Smooth muscle cell (in vitro differentiated cells): ENCODE data around the gene IRF2BPL. TPM values are rescaled to one million over a fixed set of nuclear protein-coding genes. Genes with fewer than 3 reads are reported as not detected.
"Not testable (repeated sequence)": the region's sequence is repeated elsewhere in the genome, so short reads cannot be mapped to it uniquely, and the experiment has no call there.

ENCODE experiments used
- DNase-seq: peaks from one replicate; lab custom pipeline; 2025; ENCODE audit not compliant: unreplicated experiment; lab: John Stamatoyannopoulos, UW
- H2AFZ ChIP-seq: fragments of 200-600 bp; sonication (generic); 2 replicates; pipeline ENCODE4 v1.6.0; 2016; ENCODE audit warnings: antibody characterized with exemption, low read depth, mild to moderate bottlenecking
- H3F3A ChIP-seq: fragments of 200-600 bp; sonication (generic); 2 replicates; pipeline ENCODE4 v1.6.0; 2017; ENCODE audit warnings: antibody characterized with exemption, low read depth
- H3K27ac ChIP-seq: fragments of 200-600 bp; sonication (generic); 2 replicates; pipeline ENCODE4 v1.5.1; 2016; ENCODE audit warnings: low read depth, mild to moderate bottlenecking
- H3K27me3 ChIP-seq: fragments of 200-600 bp; sonication (generic); 2 replicates; pipeline ENCODE4 v1.6.1; 2016; ENCODE audit warnings: low read depth, mild to moderate bottlenecking
- H3K36me3 ChIP-seq: fragments of 200-600 bp; sonication (generic); 2 replicates; pipeline ENCODE4 v1.5.1; 2016; ENCODE audit warnings: low read depth
- H3K4me1 ChIP-seq: fragments of 200-600 bp; sonication (generic); 2 replicates; pipeline ENCODE4 v1.5.1; 2016; ENCODE audit warnings: low read depth
- H3K4me2 ChIP-seq: fragments of 200-600 bp; sonication (generic); 2 replicates; pipeline ENCODE4 v1.6.0; 2016; ENCODE audit warnings: mild to moderate bottlenecking
- H3K4me3 ChIP-seq: fragments of 200-600 bp; sonication (generic); 2 replicates; pipeline ENCODE4 v1.5.1; 2016; ENCODE audit warnings: mild to moderate bottlenecking
- H3K79me2 ChIP-seq: fragments of 200-600 bp; sonication (generic); 2 replicates; pipeline ENCODE4 v1.6.0; 2016; ENCODE audit warnings: low read depth, mild to moderate bottlenecking
- H3K9ac ChIP-seq: fragments of 200-600 bp; sonication (generic); 2 replicates; pipeline ENCODE4 v1.6.0; 2016; ENCODE audit warnings: low read depth
- H3K9me3 ChIP-seq: fragments of 200-600 bp; sonication (generic); replicated peaks from 2 replicates; pipeline ENCODE4 v1.5.1; 2016; ENCODE audit warnings: low read depth
- H4K20me1 ChIP-seq: fragments of 200-600 bp; sonication (generic); 2 replicates; pipeline ENCODE4 v1.6.0; 2016; ENCODE audit warnings: low read depth
- WGBS: methylation state at CpG from one replicate; pipeline ENCODE4 v1.1.7; 2016; ENCODE audit warnings: low lambda C conversion rate; 5-methylcytosine and 5-hydroxymethylcytosine counted together
- polyA plus RNA-seq: library from polyadenylated mRNA; unstranded; fragments of >200 nt; fragmentation: Nextera tagmentation; extraction: Ambion mirVana; gene quantifications from 2 replicates; pipeline ENCODE4 v1.2.1, GENCODE V29; 2016
- total RNA-seq: library from RNA; depleted of rRNA; stranded (reverse); fragments of >200 nt; gene quantifications from 2 replicates; pipeline ENCODE4 v1.2.3, GENCODE V29; 2014
- TF ChIP-seq, protein P1 (sequence below): fragments of 200-600 bp; sonication (generic); IDR thresholded peaks from 2 replicates; pipeline ENCODE4 v1.5.1; 2017; ENCODE audit warnings: borderline replicate concordance, mild to moderate bottlenecking, antibody characterized with exemption; ENCODE audit not compliant: insufficient read depth, poor library complexity, severe bottlenecking

IRF2BPL gene
- total and polyA plus RNA-seq, 2 experiments from 2014 or later, result 33.9 to 66.3 TPM

DNA sequence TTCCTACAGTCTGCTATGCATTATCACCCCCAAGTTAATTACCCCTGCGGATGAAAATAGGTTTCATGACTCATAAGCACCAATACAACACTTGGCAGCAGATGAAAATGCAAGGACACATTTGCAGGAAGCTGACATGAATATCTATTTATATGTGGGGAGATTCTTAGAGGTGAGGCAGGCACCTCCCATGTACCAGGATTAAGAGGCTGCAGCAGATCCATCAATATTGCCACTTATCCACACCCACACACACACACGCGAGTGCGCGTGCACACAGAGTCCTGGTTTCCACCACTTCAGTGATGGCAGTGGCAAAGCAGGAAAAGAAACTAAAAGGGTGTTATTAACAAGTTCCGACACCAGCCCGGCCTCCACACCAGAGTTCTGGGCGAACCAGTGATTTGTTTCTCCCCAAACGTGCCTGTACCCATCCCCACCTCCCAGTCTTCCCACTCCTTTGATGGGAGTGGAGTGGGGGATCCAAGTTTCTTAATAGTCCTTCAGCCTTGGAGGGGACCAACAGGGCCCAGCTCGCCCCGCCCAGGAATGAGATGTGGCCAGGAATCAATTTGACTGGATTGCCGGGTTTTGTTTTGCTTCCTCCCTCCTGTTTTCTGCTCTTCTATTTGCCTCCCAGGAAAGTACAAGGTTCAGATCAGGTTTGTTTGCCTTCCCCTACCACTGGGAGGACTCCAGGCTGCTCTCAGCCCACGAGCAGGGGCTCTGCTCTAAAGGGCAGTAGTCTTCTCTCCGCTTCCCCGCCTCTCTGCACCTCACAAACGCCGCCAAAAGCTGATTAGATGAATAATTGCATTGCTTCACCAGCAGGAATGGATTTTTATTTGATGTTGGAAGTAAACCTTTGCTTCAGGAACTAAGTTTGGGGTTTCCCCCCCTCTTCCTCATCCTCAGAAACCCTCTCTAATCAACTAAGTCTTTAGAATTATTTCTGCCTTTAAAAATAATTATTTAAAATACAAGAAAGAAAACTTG lies 5.2 kb downstream of the IRF2BPL start:
- H3K79me2 ChIP-seq, result peaks cover 59% of the 10 kb centered on the region
- no peaks in the 10 kb centered on the region for H3K9me3 ChIP-seq
- WGBS, result 38% methylated on average over 17 of the region's 17 CpGs
- no peaks in the 10 kb centered on the region for H3K27me3 ChIP-seq
- H3K4me2 ChIP-seq, result peak overlapping the region; percentile 97
- H3K9ac ChIP-seq, result peak overlapping the region; percentile 8
- no peaks in the 10 kb centered on the region for H3K36me3 ChIP-seq
- peak overlapping the region; percentile 63 for H3K4me3 ChIP-seq
- H4K20me1 ChIP-seq, result peaks cover 58% of the 10 kb centered on the region
- H3F3A ChIP-seq, result peaks cover 18% of the 10 kb centered on the region
- H2AFZ ChIP-seq, result no peak overlapping the region
- no peak for DNase-seq
- H3K27ac ChIP-seq, result peak overlapping the region; percentile 96
- TF ChIP-seq, protein P1, sequence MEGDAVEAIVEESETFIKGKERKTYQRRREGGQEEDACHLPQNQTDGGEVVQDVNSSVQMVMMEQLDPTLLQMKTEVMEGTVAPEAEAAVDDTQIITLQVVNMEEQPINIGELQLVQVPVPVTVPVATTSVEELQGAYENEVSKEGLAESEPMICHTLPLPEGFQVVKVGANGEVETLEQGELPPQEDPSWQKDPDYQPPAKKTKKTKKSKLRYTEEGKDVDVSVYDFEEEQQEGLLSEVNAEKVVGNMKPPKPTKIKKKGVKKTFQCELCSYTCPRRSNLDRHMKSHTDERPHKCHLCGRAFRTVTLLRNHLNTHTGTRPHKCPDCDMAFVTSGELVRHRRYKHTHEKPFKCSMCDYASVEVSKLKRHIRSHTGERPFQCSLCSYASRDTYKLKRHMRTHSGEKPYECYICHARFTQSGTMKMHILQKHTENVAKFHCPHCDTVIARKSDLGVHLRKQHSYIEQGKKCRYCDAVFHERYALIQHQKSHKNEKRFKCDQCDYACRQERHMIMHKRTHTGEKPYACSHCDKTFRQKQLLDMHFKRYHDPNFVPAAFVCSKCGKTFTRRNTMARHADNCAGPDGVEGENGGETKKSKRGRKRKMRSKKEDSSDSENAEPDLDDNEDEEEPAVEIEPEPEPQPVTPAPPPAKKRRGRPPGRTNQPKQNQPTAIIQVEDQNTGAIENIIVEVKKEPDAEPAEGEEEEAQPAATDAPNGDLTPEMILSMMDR, result peak; percentile 9
- peaks cover 25% of the 10 kb centered on the region for H3K4me1 ChIP-seq

DNA sequence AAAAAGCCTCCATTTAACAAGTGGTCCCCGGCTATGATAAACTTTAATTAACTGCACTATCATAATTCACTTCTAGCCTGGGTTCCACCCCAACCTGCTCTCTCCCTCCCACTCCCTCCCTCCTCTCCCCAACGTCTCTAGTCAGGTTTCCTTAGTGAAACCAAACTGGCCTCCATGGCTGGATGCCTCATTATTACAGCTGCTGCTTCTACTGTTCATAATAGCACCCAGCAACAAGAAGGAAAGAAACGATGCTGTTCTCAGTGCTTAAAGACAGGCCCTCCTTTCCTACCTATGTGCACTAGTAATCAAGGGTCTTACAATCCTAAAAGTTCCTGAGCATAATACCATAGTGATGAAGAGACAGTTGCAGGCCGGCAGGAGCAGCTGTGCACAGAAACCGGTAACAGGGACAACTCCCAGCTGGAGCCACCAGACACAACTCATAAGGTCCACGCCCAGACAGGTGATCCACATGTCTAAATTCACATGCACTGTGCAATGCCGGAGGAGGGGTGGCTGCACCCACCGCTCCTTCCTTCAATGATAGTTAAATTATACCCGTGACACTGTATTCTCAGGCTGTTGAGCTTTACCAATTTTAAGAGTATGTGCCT lies 6.2 kb downstream of the IRF2BPL start:
- Histone ChIP-seq H3K4me3 (no peak overlapping the region), H3K9ac (no peak overlapping the region), H3K27me3 (no peaks in the 10 kb centered on the region), H3F3A (peaks cover 18% of the 10 kb centered on the region), H3K79me2 (peaks cover 54% of the 10 kb centered on the region), H2AFZ (no peak overlapping the region), H3K9me3 (no peaks in the 10 kb centered on the region), H3K4me1 (peaks cover 25% of the 10 kb centered on the region), H3K36me3 (no peaks in the 10 kb centered on the region), H4K20me1 (peaks cover 52% of the 10 kb centered on the region), H3K4me2 (no peak overlapping the region), H3K27ac (peak overlapping the region; percentile 96)
- no peak for DNase-seq
- 77% methylated on average over 9 of the region's 9 CpGs for WGBS
- TF ChIP-seq, protein P1, result no peak

DNA sequence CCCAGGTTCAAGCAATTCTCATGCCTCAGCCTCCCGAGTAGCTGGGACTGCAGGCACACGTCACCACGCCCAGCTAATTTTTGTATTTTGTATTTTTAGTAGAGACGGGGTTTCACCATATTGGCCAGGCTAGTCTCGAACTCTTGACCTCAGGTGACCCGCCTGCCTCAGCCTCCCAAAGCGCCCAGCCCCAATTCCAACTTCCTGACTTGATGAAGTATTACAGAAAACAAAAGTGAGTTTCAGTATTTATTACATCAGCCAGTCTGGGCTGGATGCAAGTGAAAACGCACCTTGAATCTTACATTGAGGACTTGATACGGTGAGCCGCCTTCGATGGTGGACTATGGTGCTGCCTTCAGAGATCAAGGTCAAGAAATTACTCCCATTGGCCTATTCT lies 7.1 kb downstream of the IRF2BPL start:
- not testable (repeated sequence) for H2AFZ ChIP-seq, H3K9me3 ChIP-seq, H3K9ac ChIP-seq, H3K36me3 ChIP-seq, H3K4me3 ChIP-seq, H3K4me2 ChIP-seq, DNase-seq, H3K27me3 ChIP-seq
- Histone ChIP-seq H3F3A (peaks cover 17% of the 10 kb centered on the region), H4K20me1 (peaks cover 43% of the 10 kb centered on the region), H3K79me2 (peaks cover 47% of the 10 kb centered on the region), H3K4me1 (peaks cover 25% of the 10 kb centered on the region), H3K27ac (peak overlapping the region; percentile 54)
- 96% methylated on average over 11 of the region's 11 CpGs for WGBS

DNA sequence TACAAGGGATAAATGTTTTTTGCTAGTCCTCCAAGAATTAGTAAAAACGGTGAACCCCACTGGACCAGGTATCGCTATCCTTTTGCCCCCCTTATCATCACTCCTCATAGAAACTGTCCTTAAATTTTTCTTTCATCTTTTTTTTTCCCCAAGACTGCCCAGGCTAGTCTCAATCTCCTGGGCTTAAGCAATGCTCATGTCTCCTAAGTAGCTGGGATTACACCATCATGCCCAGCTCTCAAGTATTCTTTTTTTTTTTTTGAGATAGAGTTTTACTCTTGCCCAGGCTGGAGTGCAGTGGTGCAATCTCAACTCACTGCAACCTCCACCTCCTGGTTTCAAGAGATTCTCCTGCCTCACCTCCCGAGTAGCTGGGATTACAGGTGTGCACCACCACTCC lies 9.7 kb downstream of the IRF2BPL start:
- H3K79me2 ChIP-seq, result peaks cover 21% of the 10 kb centered on the region
- no peak overlapping the region for H3K4me3 ChIP-seq
- no peak for DNase-seq
- peaks cover 15% of the 10 kb centered on the region for H3K4me1 ChIP-seq
- H3K4me2 ChIP-seq, result no peak overlapping the region
- H4K20me1 ChIP-seq, result peaks cover 18% of the 10 kb centered on the region
- no peaks in the 10 kb centered on the region for H3K9me3 ChIP-seq
- TF ChIP-seq, protein P1, result no peak
- H3K27me3 ChIP-seq, result no peaks in the 10 kb centered on the region
- H3K27ac ChIP-seq, result no peak overlapping the region
- H3F3A ChIP-seq, result peaks cover 7% of the 10 kb centered on the region
- no peak overlapping the region for H2AFZ ChIP-seq
- no peaks in the 10 kb centered on the region for H3K36me3 ChIP-seq
- H3K9ac ChIP-seq, result no peak overlapping the region
- 95% methylated on average over 3 of the region's 3 CpGs for WGBS
